GM21367 (cell line): Measurements from ENCODE around the gene PPP1R3A.

ENCODE experiments used
- ATAC-seq: cut with Tn5 transposase; IDR thresholded peaks from one replicate; pipeline ENCODE4 v1.9.1; 2021; ENCODE audit not compliant: unreplicated experiment

PPP1R3A gene

GRCh38 chr7:113890331-113891030 is 28.3 kb downstream of the PPP1R3A start:
- no peak for ATAC-seq

GRCh38 chr7:113883096-113883495 is 35.7 kb downstream of the PPP1R3A start:
- no peak for ATAC-seq

- ATAC-seq, result no peak
Observed at GRCh38 chr7:113880559-113880958, 38.2 kb downstream of the PPP1R3A start.

GRCh38 chr7:113878394-113878992 is 40.3 kb downstream of the PPP1R3A start:
- ATAC-seq, result no peak

- no peak for ATAC-seq
Observed at GRCh38 chr7:113875224-113875623, 43.6 kb downstream of the PPP1R3A start.

GRCh38 chr7:113873554-113874151 is 45.2 kb downstream of the PPP1R3A start:
- no peak for ATAC-seq

GRCh38 chr7:113872981-113873380 is 45.8 kb downstream of the PPP1R3A start:
- no peak for ATAC-seq

- ATAC-seq, result no peak
Observed at GRCh38 chr7:113867325-113867724, 51.5 kb downstream of the PPP1R3A start.

- ATAC-seq, result no peak
Observed at GRCh38 chr7:113856010-113856409, 62.8 kb downstream of the PPP1R3A start.

- ATAC-seq, result no peak
Observed at GRCh38 chr7:113840954-113841353, 77.9 kb downstream of the PPP1R3A start.

GRCh38 chr7:113835367-113835766 is 83.4 kb downstream of the PPP1R3A start:
- no peak for ATAC-seq

- ATAC-seq, result no peak
Observed at GRCh38 chr7:113832196-113832745, 86.5 kb downstream of the PPP1R3A start.

- no peak for ATAC-seq
Observed at GRCh38 chr7:113831556-113831955, 87.3 kb downstream of the PPP1R3A start.

- ATAC-seq, result no peak
Observed at GRCh38 chr7:113828581-113828980, 90.2 kb downstream of the PPP1R3A start.
